Measurements from ENCODE around the gene COPS7B. TPM values are rescaled to one million over a fixed set of nuclear protein-coding genes. Genes with fewer than 3 reads are reported as not detected.
"Not testable (repeated sequence)": the region's sequence is repeated elsewhere in the genome, so short reads cannot be mapped to it uniquely, and the experiment has no call there.

Gene COPS7B
- polyA plus RNA-seq, 1 donor (not counting 4 experiments of a cell fraction or from before 2014, with no cell fraction given): 53.3 TPM

DNA sequence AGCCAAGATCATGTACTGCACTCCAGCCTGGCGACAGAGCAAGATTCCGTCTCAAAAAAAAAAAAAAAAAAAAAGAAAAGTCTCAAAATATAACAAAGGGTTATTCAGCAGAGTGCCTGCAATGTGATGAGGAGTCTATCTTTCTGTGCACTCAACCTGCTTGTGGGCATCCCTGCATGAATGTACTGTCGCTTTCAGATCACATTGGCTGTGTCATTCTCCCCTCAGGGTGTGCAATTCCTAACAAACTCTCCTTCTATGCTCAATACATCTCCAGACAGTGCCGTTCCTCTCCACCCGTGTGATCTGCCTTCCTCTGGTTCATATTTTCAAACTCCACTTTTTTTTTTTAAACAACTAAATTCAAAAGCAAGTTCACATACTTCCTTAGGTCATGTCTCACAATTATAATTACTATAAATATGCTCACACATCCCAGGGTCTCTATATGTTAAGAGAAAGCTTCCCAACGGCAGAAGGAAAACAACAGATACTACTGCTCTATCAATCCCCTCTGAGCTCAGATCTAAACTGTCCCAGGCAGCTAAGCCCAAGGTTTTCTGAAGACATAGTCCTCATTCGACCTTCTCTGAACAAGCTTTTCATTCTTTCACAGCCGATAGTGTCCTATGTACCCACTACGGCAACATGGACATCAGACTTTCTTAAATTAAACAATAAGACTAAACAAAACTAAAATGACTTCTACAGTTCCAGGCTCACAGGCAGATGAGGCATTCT lies 42.7 kb upstream of the COPS7B start:
- H3K79me2 ChIP-seq (ENCODE audit: control insufficient read depth, insufficient read depth, low read length): no peaks in the 10 kb centered on the region
- peaks cover 4% of the 10 kb centered on the region for H3K27me3 ChIP-seq (ENCODE audit: control insufficient read depth, extremely low read depth, insufficient read depth, low read length)
- no peaks in the 10 kb centered on the region for H3K9me3 ChIP-seq (ENCODE audit: control insufficient read depth, low read depth, low read length)
- no peaks in the 10 kb centered on the region for H3K36me3 ChIP-seq (ENCODE audit: control insufficient read depth in 2 of 2, extremely low read depth in 1 of 2, insufficient read depth in 2 of 2, low read length in 2 of 2)
- no peak overlapping the region for H2AFZ ChIP-seq (ENCODE audit: control insufficient read depth, low read length)
- dilution Hi-C loops (cut with MboI; ENCODE audit: extremely low pct_ligation_motif_present, low sequenced_read_pairs): no loop called here
- H3K4me1 ChIP-seq (ENCODE audit: control insufficient read depth, extremely low read depth, insufficient read depth, low read length): no peaks in the 10 kb centered on the region
- H3K4me3 ChIP-seq (ENCODE audit: control insufficient read depth in 2 of 3, extremely low read depth in 1 of 3, insufficient read depth in 2 of 3, low read depth in 1 of 3, low read length in 3 of 3): no peak overlapping the region
- no peaks in the 10 kb centered on the region for H4K20me1 ChIP-seq (ENCODE audit: control insufficient read depth, extremely low read depth, insufficient read depth, low read length)
- TF ChIP-seq, protein P1, sequence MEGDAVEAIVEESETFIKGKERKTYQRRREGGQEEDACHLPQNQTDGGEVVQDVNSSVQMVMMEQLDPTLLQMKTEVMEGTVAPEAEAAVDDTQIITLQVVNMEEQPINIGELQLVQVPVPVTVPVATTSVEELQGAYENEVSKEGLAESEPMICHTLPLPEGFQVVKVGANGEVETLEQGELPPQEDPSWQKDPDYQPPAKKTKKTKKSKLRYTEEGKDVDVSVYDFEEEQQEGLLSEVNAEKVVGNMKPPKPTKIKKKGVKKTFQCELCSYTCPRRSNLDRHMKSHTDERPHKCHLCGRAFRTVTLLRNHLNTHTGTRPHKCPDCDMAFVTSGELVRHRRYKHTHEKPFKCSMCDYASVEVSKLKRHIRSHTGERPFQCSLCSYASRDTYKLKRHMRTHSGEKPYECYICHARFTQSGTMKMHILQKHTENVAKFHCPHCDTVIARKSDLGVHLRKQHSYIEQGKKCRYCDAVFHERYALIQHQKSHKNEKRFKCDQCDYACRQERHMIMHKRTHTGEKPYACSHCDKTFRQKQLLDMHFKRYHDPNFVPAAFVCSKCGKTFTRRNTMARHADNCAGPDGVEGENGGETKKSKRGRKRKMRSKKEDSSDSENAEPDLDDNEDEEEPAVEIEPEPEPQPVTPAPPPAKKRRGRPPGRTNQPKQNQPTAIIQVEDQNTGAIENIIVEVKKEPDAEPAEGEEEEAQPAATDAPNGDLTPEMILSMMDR (optimal IDR thresholded peaks at IDR 0.05 in 1 of 3, IDR thresholded peaks at IDR 0.05 in 1 of 3, conservative IDR thresholded peaks at IDR 0.05 in 1 of 3; ENCODE audit: extremely low read depth in 1 of 3, insufficient read depth in 2 of 3, low read length in 3 of 3): no peak
- TF ChIP-seq EZH2 (IDR thresholded peaks at IDR 0.05; ENCODE audit: low read length): no peak
- no peak overlapping the region for H3K27ac ChIP-seq (ENCODE audit: control insufficient read depth, insufficient read depth, low read length)
- no peak overlapping the region for H3K9ac ChIP-seq (ENCODE audit: control insufficient read depth, extremely low read depth, insufficient read depth, low read length)
- DNase-seq (ENCODE audit: low read depth, low spot score) (no peak), FAIRE-seq (no peak)
- no peaks in the 10 kb centered on the region for H3K9me1 ChIP-seq (ENCODE audit: control insufficient read depth, extremely low read depth, insufficient read depth, low read length)
- no peak overlapping the region for H3K4me2 ChIP-seq (ENCODE audit: control insufficient read depth, extremely low read depth, insufficient read depth, low read depth, low read length)

DNA sequence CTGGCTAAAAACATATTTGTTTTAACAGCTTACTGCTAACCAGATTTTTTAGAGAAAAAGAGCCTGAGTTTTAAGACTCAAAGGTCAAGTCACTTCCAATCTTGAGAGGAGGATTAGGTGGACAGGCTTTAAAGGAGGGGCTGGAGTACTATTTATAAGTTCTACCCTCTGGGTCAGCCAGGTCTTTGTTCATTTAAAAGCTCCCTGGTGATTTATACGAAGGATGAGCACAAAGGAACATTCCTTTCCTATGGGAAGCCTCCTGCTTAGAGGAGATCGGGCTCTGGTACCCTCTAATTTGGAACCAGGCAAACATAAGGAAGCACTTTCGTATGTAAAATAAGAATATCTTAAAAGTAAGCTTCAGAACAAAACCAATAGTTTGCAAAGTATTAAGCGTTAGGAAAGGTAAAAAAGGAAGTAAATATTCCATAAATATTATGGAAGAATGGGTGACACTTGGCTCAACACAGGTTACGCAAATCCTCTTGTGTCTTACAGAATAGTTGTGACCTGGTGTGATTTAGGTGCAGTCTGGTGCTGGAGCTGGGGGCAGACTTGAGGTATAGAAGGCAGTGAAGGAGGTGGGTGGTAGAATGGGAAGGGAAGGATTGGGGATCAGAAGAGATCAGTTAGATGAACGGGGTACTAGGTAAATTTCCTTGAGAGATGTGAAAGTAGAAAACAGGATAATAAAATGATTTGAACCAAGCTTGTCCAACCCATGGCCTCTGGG lies 40.8 kb upstream of the COPS7B start:
- no peak for FAIRE-seq
- H3K36me3 ChIP-seq (ENCODE audit: control insufficient read depth in 2 of 2, extremely low read depth in 1 of 2, insufficient read depth in 2 of 2, low read length in 2 of 2): no peaks in the 10 kb centered on the region
- no peaks in the 10 kb centered on the region for H3K4me1 ChIP-seq (ENCODE audit: control insufficient read depth, extremely low read depth, insufficient read depth, low read length)
- H3K79me2 ChIP-seq (ENCODE audit: control insufficient read depth, insufficient read depth, low read length): no peaks in the 10 kb centered on the region
- H3K27ac ChIP-seq (ENCODE audit: control insufficient read depth, insufficient read depth, low read length): no peak overlapping the region
- H3K4me2 ChIP-seq (ENCODE audit: control insufficient read depth, extremely low read depth, insufficient read depth, low read depth, low read length): no peak overlapping the region
- H3K27me3 ChIP-seq (ENCODE audit: control insufficient read depth, extremely low read depth, insufficient read depth, low read length): peaks cover 4% of the 10 kb centered on the region
- no peaks in the 10 kb centered on the region for H4K20me1 ChIP-seq (ENCODE audit: control insufficient read depth, extremely low read depth, insufficient read depth, low read length)
- DNase-seq (ENCODE audit: low read depth, low spot score): no peak
- H3K9ac ChIP-seq (ENCODE audit: control insufficient read depth, extremely low read depth, insufficient read depth, low read length): no peak overlapping the region
- H3K9me3 ChIP-seq (ENCODE audit: control insufficient read depth, low read depth, low read length): no peaks in the 10 kb centered on the region
- TF ChIP-seq EZH2 (IDR thresholded peaks at IDR 0.05; ENCODE audit: low read length): no peak
- TF ChIP-seq, protein P1 (optimal IDR thresholded peaks at IDR 0.05 in 1 of 3, IDR thresholded peaks at IDR 0.05 in 1 of 3, conservative IDR thresholded peaks at IDR 0.05 in 1 of 3; ENCODE audit: extremely low read depth in 1 of 3, insufficient read depth in 2 of 3, low read length in 3 of 3): no peak
- H3K9me1 ChIP-seq (ENCODE audit: control insufficient read depth, extremely low read depth, insufficient read depth, low read length): no peaks in the 10 kb centered on the region
- no peak overlapping the region for H3K4me3 ChIP-seq (ENCODE audit: control insufficient read depth in 2 of 3, extremely low read depth in 1 of 3, insufficient read depth in 2 of 3, low read depth in 1 of 3, low read length in 3 of 3)
- H2AFZ ChIP-seq (ENCODE audit: control insufficient read depth, low read length): no peak overlapping the region
- dilution Hi-C loops (cut with MboI; ENCODE audit: extremely low pct_ligation_motif_present, low sequenced_read_pairs): no loop called here

DNA sequence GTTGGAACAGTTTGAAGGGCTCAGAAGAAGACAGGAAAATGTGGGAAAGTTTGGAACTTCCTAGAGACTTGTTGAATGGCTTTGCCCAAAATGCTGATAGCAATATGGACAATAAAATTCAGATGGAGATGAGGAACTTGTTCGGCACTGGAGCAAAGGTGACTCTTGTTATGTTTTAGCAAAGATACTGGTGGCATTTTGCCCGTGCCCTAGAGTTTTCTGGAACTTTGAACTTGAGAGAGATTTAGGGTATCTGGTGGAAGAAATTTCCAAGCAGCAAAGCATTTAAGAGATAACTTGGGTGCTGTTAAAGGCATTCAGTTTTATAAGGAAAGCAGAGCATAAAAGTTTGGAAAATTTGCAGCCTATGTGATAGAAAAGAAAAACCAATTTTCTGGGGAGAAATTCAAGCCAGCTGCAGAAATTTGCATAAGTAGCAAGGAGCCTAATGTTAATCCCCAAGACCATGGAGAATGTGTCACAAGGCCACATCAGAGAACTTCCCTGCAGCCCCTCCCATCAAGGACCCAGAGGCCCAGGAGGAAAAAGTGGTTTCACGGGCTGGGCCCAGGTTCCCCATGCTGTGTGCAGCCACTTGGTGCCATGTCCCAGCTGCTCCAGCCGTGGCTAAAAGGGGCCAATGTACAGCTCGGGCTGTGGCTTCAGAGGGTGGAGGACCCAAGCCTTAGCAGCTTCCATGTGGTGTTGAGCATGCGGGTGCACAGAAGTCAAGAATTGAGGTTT lies 37.9 kb upstream of the COPS7B start:
- DNase-seq (ENCODE audit: low read depth, low spot score); H3K27me3 ChIP-seq (ENCODE audit: control insufficient read depth, extremely low read depth, insufficient read depth, low read length); H4K20me1 ChIP-seq (ENCODE audit: control insufficient read depth, extremely low read depth, insufficient read depth, low read length); H3K4me2 ChIP-seq (ENCODE audit: control insufficient read depth, extremely low read depth, insufficient read depth, low read depth, low read length); H3K27ac ChIP-seq (ENCODE audit: control insufficient read depth, insufficient read depth, low read length); H3K79me2 ChIP-seq (ENCODE audit: control insufficient read depth, insufficient read depth, low read length); H3K9me1 ChIP-seq (ENCODE audit: control insufficient read depth, extremely low read depth, insufficient read depth, low read length); H2AFZ ChIP-seq (ENCODE audit: control insufficient read depth, low read length); H3K9me3 ChIP-seq (ENCODE audit: control insufficient read depth, low read depth, low read length); H3K9ac ChIP-seq (ENCODE audit: control insufficient read depth, extremely low read depth, insufficient read depth, low read length); H3K4me3 ChIP-seq (ENCODE audit: control insufficient read depth in 2 of 3, extremely low read depth in 1 of 3, insufficient read depth in 2 of 3, low read depth in 1 of 3, low read length in 3 of 3); H3K4me1 ChIP-seq (ENCODE audit: control insufficient read depth, extremely low read depth, insufficient read depth, low read length); FAIRE-seq; dilution Hi-C loops (cut with MboI; ENCODE audit: extremely low pct_ligation_motif_present, low sequenced_read_pairs); H3K36me3 ChIP-seq (ENCODE audit: control insufficient read depth in 2 of 2, extremely low read depth in 1 of 2, insufficient read depth in 2 of 2, low read length in 2 of 2): not testable (repeated sequence)

Measured in keratinocyte (primary cell).